IPS DF 6.9 (cell line): ENCODE measurements around the gene RNF44.

Experiments used
- DNase-seq: peaks from one replicate; pipeline ENCODE4 v3.0.0-alpha.2; 2013; ENCODE audit warnings: low read depth, low spot score
- H3K27ac ChIP-seq: one replicate; pipeline ENCODE4 v1.5.1; 2013; ENCODE audit warnings: low read length, control low read depth
- H3K27me3 ChIP-seq: 2 replicates; pipeline ENCODE4 v1.6.1; 2013; ENCODE audit warnings: mild to moderate bottlenecking, low read length; ENCODE audit not compliant: control insufficient read depth, insufficient read depth
- H3K36me3 ChIP-seq: 2 replicates; pipeline ENCODE4 v1.6.1; 2013; ENCODE audit warnings: low read length; ENCODE audit not compliant: control insufficient read depth, insufficient read depth
- H3K4me1 ChIP-seq: 2 replicates; pipeline ENCODE4 v1.6.1; 2013; ENCODE audit warnings: low read length; ENCODE audit not compliant: control insufficient read depth, insufficient read depth
- H3K4me3 ChIP-seq: 2 replicates; pipeline ENCODE4 v1.5.1; 2013; ENCODE audit warnings: mild to moderate bottlenecking, low read length
- H3K9me3 ChIP-seq: 2 replicates; pipeline ENCODE4 v1.6.1; 2013; ENCODE audit warnings: low read length, inconsistent platforms; ENCODE audit not compliant: control insufficient read depth, insufficient read depth
- WGBS: extraction: QIAGEN DNeasy Blood & Tissue Kit; methylation state at CpG from one replicate; pipeline ENCODE4 v1.1.7; 2013; ENCODE audit warnings: mixed read lengths, missing lambda C conversion rate; ENCODE audit not compliant: insufficient read length, insufficient coverage; 5-methylcytosine and 5-hydroxymethylcytosine counted together

The RNF44 gene

GRCh38 chr5:176529116-176529740 lies 8.0 kb downstream of the RNF44 start:
- Histone ChIP-seq H3K27me3 (no peaks in the 10 kb centered on the region), H3K36me3 (peaks cover 50% of the 10 kb centered on the region), H3K4me1 (peaks cover under 1% of the 10 kb centered on the region; the same call in 1 of the 2 replicates), H3K27ac (no peak overlapping the region), H3K9me3 (no peaks in the 10 kb centered on the region), H3K4me3 (no peak overlapping the region)
- DNase-seq, result no peak
- WGBS, result no CpG with 5 or more reads among the region's 26 CpGs

- H3K9me3 ChIP-seq, result no peaks in the 10 kb centered on the region
- H3K4me3 ChIP-seq, result no peak overlapping the region
- no peak overlapping the region for H3K27ac ChIP-seq
- no CpG with 5 or more reads among the region's 17 CpGs for WGBS
- H3K36me3 ChIP-seq, result peaks cover 50% of the 10 kb centered on the region
- H3K27me3 ChIP-seq, result no peaks in the 10 kb centered on the region
- no peak for DNase-seq
- H3K4me1 ChIP-seq, result no peaks in the 10 kb centered on the region
Measured at GRCh38 chr5:176528761-176529115, 8.5 kb downstream of the RNF44 start.

- no peaks in the 10 kb centered on the region for H3K27me3 ChIP-seq
- WGBS, result no CpG with 5 or more reads among the region's 11 CpGs
- H3K36me3 ChIP-seq, result peaks cover 50% of the 10 kb centered on the region
- H3K27ac ChIP-seq, result no peak overlapping the region
- H3K9me3 ChIP-seq, result no peaks in the 10 kb centered on the region
- no peaks in the 10 kb centered on the region for H3K4me1 ChIP-seq
- DNase-seq, result no peak
- no peak overlapping the region for H3K4me3 ChIP-seq
Measured at GRCh38 chr5:176528301-176528700, 8.9 kb downstream of the RNF44 start.

- Histone ChIP-seq H3K36me3 (peaks cover 46% of the 10 kb centered on the region), H3K4me3 (no peak overlapping the region; the same call in 1 of the 2 replicates), H3K9me3 (no peaks in the 10 kb centered on the region), H3K4me1 (no peaks in the 10 kb centered on the region), H3K27me3 (no peaks in the 10 kb centered on the region), H3K27ac (no peak overlapping the region)
- no peak for DNase-seq
- WGBS, result 100% methylated on average over 3 of the region's 34 CpGs
Measured at GRCh38 chr5:176527246-176528222, 9.7 kb downstream of the RNF44 start.

GRCh38 chr5:176526462-176526861 lies 10.7 kb downstream of the RNF44 start:
- H3K4me3 ChIP-seq, result no peak overlapping the region
- no CpG with 5 or more reads among the region's 9 CpGs for WGBS
- no peaks in the 10 kb centered on the region for H3K9me3 ChIP-seq
- no peaks in the 10 kb centered on the region for H3K4me1 ChIP-seq
- H3K27me3 ChIP-seq, result no peaks in the 10 kb centered on the region
- DNase-seq, result no peak
- H3K27ac ChIP-seq, result no peak overlapping the region
- H3K36me3 ChIP-seq, result peaks cover 38% of the 10 kb centered on the region

- H3K9me3 ChIP-seq, result no peaks in the 10 kb centered on the region
- H3K36me3 ChIP-seq, result peaks cover 30% of the 10 kb centered on the region
- WGBS, result no CpG with 5 or more reads among the region's 9 CpGs
- H3K27ac ChIP-seq, result no peak overlapping the region
- no peak for DNase-seq
- H3K4me1 ChIP-seq, result no peaks in the 10 kb centered on the region
- H3K27me3 ChIP-seq, result no peaks in the 10 kb centered on the region
- H3K4me3 ChIP-seq, result no peak overlapping the region
Measured at GRCh38 chr5:176525677-176526076, 11.5 kb downstream of the RNF44 start.

- no peaks in the 10 kb centered on the region for H3K9me3 ChIP-seq
- DNase-seq, result no peak
- H3K4me1 ChIP-seq, result no peaks in the 10 kb centered on the region
- H3K27ac ChIP-seq, result no peak overlapping the region
- no peak overlapping the region for H3K4me3 ChIP-seq
- WGBS, result no CpG with 5 or more reads among the region's 15 CpGs
- H3K27me3 ChIP-seq, result no peaks in the 10 kb centered on the region
- H3K36me3 ChIP-seq, result peaks cover 25% of the 10 kb centered on the region
Measured at GRCh38 chr5:176524987-176525386, 12.2 kb downstream of the RNF44 start.

- Histone ChIP-seq H3K9me3 (no peaks in the 10 kb centered on the region), H3K27ac (no peak overlapping the region), H3K4me1 (no peaks in the 10 kb centered on the region), H3K36me3 (peaks cover 18% of the 10 kb centered on the region), H3K27me3 (no peaks in the 10 kb centered on the region), H3K4me3 (no peak overlapping the region)
- no peak for DNase-seq
- no CpG with 5 or more reads among the region's 6 CpGs for WGBS
Measured at GRCh38 chr5:176524138-176524537, 13.1 kb downstream of the RNF44 start.

- Histone ChIP-seq H3K27me3 (no peaks in the 10 kb centered on the region), H3K4me1 (no peaks in the 10 kb centered on the region), H3K4me3 (no peak overlapping the region), H3K36me3 (no peaks in the 10 kb centered on the region), H3K27ac (no peak overlapping the region), H3K9me3 (no peaks in the 10 kb centered on the region)
- WGBS, result no CpG with 5 or more reads among the region's 10 CpGs
- no peak for DNase-seq
Measured at GRCh38 chr5:176521699-176522263, 15.4 kb downstream of the RNF44 start.

- no peak for DNase-seq
- no peak overlapping the region for H3K4me3 ChIP-seq
- WGBS, result no CpG with 5 or more reads among the region's 7 CpGs
- H3K4me1 ChIP-seq, result no peaks in the 10 kb centered on the region
- no peaks in the 10 kb centered on the region for H3K27me3 ChIP-seq
- no peak overlapping the region for H3K27ac ChIP-seq
- H3K36me3 ChIP-seq, result no peaks in the 10 kb centered on the region
- no peaks in the 10 kb centered on the region for H3K9me3 ChIP-seq
Measured at GRCh38 chr5:176521286-176521685, 15.9 kb downstream of the RNF44 start.
